B cell (primary cell): ENCODE results near the gene PTCD1.

Experiments used
- CTCF ChIP-seq: fragments of 200-600 bp; IDR thresholded peaks from one replicate; pipeline ENCODE4 v1.8.0; 2022; ENCODE audit warnings: antibody characterized with exemption, mild to moderate bottlenecking
- EZH2 ChIP-seq: IDR thresholded peaks from 2 replicates; pipeline ENCODE4 v1.6.1; 2012; ENCODE audit warnings: borderline replicate concordance, low read depth, mild to moderate bottlenecking, moderate library complexity, low read length; ENCODE audit not compliant: insufficient read depth, poor library complexity, severe bottlenecking

- TF ChIP-seq CTCF: no peak
- TF ChIP-seq EZH2: no peak
Observed at GRCh38 chr7:99408379-99409191, 30.0 kb downstream of the PTCD1 start, which contains the start of the genes BUD31 and PDAP1.
